Measurements from ENCODE around the gene BTRC.

DNA sequence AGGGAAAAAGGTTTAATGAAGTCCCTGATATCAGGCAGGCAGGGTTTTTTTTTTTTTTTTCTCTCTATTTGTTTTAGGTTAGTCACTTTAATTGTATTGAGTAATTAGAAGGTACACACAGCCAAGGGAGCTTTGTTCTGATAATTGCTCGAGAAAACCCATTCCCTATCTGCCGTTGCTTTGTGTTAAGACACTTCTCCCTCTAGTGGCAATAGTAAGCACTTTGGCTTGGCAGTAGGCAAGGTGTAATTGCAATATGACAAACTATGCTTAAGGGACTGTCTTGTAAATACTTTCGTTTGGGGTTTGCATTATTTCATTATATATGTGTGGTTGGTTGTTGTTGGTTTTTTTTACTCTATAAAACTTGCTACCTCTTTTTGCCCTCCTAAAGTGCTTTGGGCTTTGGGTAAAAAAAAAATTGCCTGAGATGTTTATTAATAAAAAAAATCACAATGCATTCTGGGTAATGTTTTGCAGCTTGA, 113.4 kb downstream of the BTRC start:
- TF ChIP-seq, protein P1, sequence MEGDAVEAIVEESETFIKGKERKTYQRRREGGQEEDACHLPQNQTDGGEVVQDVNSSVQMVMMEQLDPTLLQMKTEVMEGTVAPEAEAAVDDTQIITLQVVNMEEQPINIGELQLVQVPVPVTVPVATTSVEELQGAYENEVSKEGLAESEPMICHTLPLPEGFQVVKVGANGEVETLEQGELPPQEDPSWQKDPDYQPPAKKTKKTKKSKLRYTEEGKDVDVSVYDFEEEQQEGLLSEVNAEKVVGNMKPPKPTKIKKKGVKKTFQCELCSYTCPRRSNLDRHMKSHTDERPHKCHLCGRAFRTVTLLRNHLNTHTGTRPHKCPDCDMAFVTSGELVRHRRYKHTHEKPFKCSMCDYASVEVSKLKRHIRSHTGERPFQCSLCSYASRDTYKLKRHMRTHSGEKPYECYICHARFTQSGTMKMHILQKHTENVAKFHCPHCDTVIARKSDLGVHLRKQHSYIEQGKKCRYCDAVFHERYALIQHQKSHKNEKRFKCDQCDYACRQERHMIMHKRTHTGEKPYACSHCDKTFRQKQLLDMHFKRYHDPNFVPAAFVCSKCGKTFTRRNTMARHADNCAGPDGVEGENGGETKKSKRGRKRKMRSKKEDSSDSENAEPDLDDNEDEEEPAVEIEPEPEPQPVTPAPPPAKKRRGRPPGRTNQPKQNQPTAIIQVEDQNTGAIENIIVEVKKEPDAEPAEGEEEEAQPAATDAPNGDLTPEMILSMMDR (IDR thresholded peaks at IDR 0.05; ENCODE audit: insufficient read depth, low read length, poor library complexity, severe bottlenecking), result peak; percentile 89
- no peak for TF ChIP-seq EZH2phosphoT487 (conservative IDR thresholded peaks at IDR 0.05; ENCODE audit: low read length)
